GM23338 (cell line): ENCODE data around the gene DNAJC15. TPM values are rescaled to one million over a fixed set of nuclear protein-coding genes. Genes with fewer than 3 reads are reported as not detected.

ENCODE experiments used
- ATAC-seq: fragments of 200-7000 bp; cut with Tn5 transposase; 3 replicates; pipeline ENCODE4 v1.9.1; 2020
- DNase-seq: peaks from one replicate; pipeline ENCODE4 v3.0.0-alpha.2; 2015; ENCODE audit warnings: low spot score
- H2AFZ ChIP-seq: fragments of 200-600 bp; sonication (generic); 2 replicates; pipeline ENCODE4 v1.8.0; 2016; ENCODE audit warnings: antibody characterized with exemption, mild to moderate bottlenecking, moderate library complexity
- H3F3A ChIP-seq: fragments of 200-600 bp; sonication (generic); replicated peaks from 2 replicates; pipeline ENCODE4 v1.8.0; 2017; ENCODE audit warnings: antibody characterized with exemption, mixed run types, low read depth
- H3K27ac ChIP-seq: fragments of 200-600 bp; sonication (generic); 2 replicates; pipeline ENCODE4 v1.6.1; 2016; ENCODE audit warnings: low read depth
- H3K27me3 ChIP-seq: fragments of 200-600 bp; sonication (generic); 2 replicates; pipeline ENCODE4 v1.8.0; 2016; ENCODE audit warnings: mild to moderate bottlenecking, mixed run types, moderate library complexity; ENCODE audit not compliant: insufficient read depth
- H3K36me3 ChIP-seq: fragments of 200-600 bp; sonication (generic); 2 replicates; pipeline ENCODE4 v1.8.0; 2016; ENCODE audit warnings: mild to moderate bottlenecking; ENCODE audit not compliant: insufficient read depth
- H3K4me1 ChIP-seq: fragments of 200-600 bp; sonication (generic); 2 replicates; pipeline ENCODE4 v1.8.0; 2016; ENCODE audit warnings: mild to moderate bottlenecking, moderate library complexity; ENCODE audit not compliant: insufficient read depth
- H3K4me2 ChIP-seq: fragments of 200-600 bp; sonication (generic); 2 replicates; pipeline ENCODE4 v1.7.1; 2017; ENCODE audit warnings: mixed run types
- H3K4me3 ChIP-seq: fragments of 200-600 bp; sonication (generic); 2 replicates; pipeline ENCODE4 v1.6.1; 2016; ENCODE audit warnings: mixed run types
- H3K79me2 ChIP-seq: fragments of 200-600 bp; sonication (generic); replicated peaks from 2 replicates; pipeline ENCODE4 v1.8.0; 2017; ENCODE audit warnings: mild to moderate bottlenecking; ENCODE audit not compliant: insufficient read depth
- H3K9me2 ChIP-seq: fragments of 200-600 bp; sonication (generic); 2 replicates; pipeline ENCODE4 v1.8.0; 2017; ENCODE audit not compliant: insufficient read depth
- H4K20me1 ChIP-seq: fragments of 200-600 bp; sonication (generic); replicated peaks from 2 replicates; pipeline ENCODE4 v1.8.0; 2017; ENCODE audit warnings: mild to moderate bottlenecking; ENCODE audit not compliant: insufficient read depth
- H3K27ac Mint-ChIP-seq: 2 replicates; pipeline ENCODE4 v1.8.0; 2020; ENCODE audit warnings: inconsistent platforms, mild to moderate bottlenecking, moderate library complexity, mixed read lengths
- H3K27me3 Mint-ChIP-seq: 3 replicates; pipeline ENCODE4 v1.8.0; 2022; ENCODE audit warnings: low read depth, mild to moderate bottlenecking, moderate library complexity, mixed read lengths, inconsistent platforms; ENCODE audit not compliant: insufficient read depth, poor library complexity
- H3K36me3 Mint-ChIP-seq: 3 replicates; pipeline ENCODE4 v1.8.0; 2021; ENCODE audit warnings: low read depth, mild to moderate bottlenecking, inconsistent platforms, moderate library complexity, mixed read lengths
- H3K4me1 Mint-ChIP-seq: 3 replicates; pipeline ENCODE4 v1.8.0; 2020; ENCODE audit warnings: mild to moderate bottlenecking, inconsistent platforms, mixed read lengths
- H3K4me3 Mint-ChIP-seq: 3 replicates; pipeline ENCODE4 v1.8.0; 2021; ENCODE audit warnings: moderate library complexity, mild to moderate bottlenecking, inconsistent platforms, mixed read lengths
- H3K9me3 Mint-ChIP-seq: 3 replicates; pipeline ENCODE4 v1.8.0; 2020; ENCODE audit warnings: moderate library complexity, mild to moderate bottlenecking, inconsistent platforms, mixed read lengths
- ETS1 ChIP-seq: IDR thresholded peaks from 2 replicates; pipeline ENCODE4 v1.6.1; 2016; ENCODE audit warnings: antibody characterized with exemption
- EZH2phosphoT487 ChIP-seq: fragments of 200-600 bp; sonication (generic); IDR thresholded peaks from one replicate; pipeline ENCODE4 v1.8.1; 2018; ENCODE audit warnings: antibody characterized with exemption; ENCODE audit not compliant: unreplicated experiment
- JUNB ChIP-seq: IDR thresholded peaks from one replicate; pipeline ENCODE4 v1.6.1; 2016; ENCODE audit warnings: antibody characterized with exemption; ENCODE audit not compliant: unreplicated experiment
- NANOG ChIP-seq: IDR thresholded peaks from 2 replicates; pipeline ENCODE4 v1.6.1; 2016; ENCODE audit warnings: antibody characterized with exemption, borderline replicate concordance
- POLR2AphosphoS5 ChIP-seq: IDR thresholded peaks from 2 replicates; pipeline ENCODE4 v1.6.1; 2016; ENCODE audit warnings: antibody characterized with exemption, low read depth
- STAT1 ChIP-seq: IDR thresholded peaks from one replicate; pipeline ENCODE4 v1.6.1; 2016; ENCODE audit warnings: antibody characterized with exemption; ENCODE audit not compliant: unreplicated experiment
- ZNF114 ChIP-seq: fragments of 250-450 bp; sonication (Bioruptor Pico); IDR thresholded peaks from 2 replicates; pipeline ENCODE4 v1.5.0; 2020; ENCODE audit warnings: mild to moderate bottlenecking, moderate library complexity
- ZNF331 ChIP-seq: fragments of 250-450 bp; sonication (Bioruptor Pico); IDR thresholded peaks from 2 replicates; pipeline ENCODE4 v1.5.0; 2020; ENCODE audit warnings: low read depth, mild to moderate bottlenecking, moderate library complexity
- ZNF462 ChIP-seq: fragments of 250-450 bp; sonication (Bioruptor Pico); IDR thresholded peaks from 2 replicates; pipeline ENCODE4 v1.5.0; 2020; ENCODE audit warnings: mild to moderate bottlenecking, moderate library complexity
- polyA plus RNA-seq: library from polyadenylated mRNA; unstranded; fragments of >200 nt; fragmentation: Nextera tagmentation; extraction: Ambion mirVana; gene quantifications from 2 replicates; pipeline ENCODE4 v1.2.1, GENCODE V29; 2016
- total RNA-seq: library from RNA; depleted of rRNA; stranded (reverse); fragments of >200 nt; shearing (Covaris generic); gene quantifications from 2 replicates; pipeline ENCODE4 v1.2.3, GENCODE V29; 2014

The DNAJC15 gene
- total and polyA plus RNA-seq, 2 experiments from 2014 or later = 11.4 to 80.4 TPM

- no peaks in the 10 kb centered on the region for H3K27me3 ChIP-seq
- no peaks in the 10 kb centered on the region for H3K79me2 ChIP-seq
- no peak overlapping the region for H2AFZ ChIP-seq
- H3K4me1 Mint-ChIP-seq = peaks cover 26% of the 10 kb centered on the region
- TF ChIP-seq ETS1 = no peak
- no peak for TF ChIP-seq JUNB
- TF ChIP-seq STAT1 = no peak
- no peak overlapping the region for H3K4me3 ChIP-seq
- no peak overlapping the region for H3K27ac ChIP-seq
- H3K4me1 ChIP-seq = peaks cover 23% of the 10 kb centered on the region
- no peak overlapping the region for H3K27ac Mint-ChIP-seq
- no peaks in the 10 kb centered on the region for H4K20me1 ChIP-seq
- 0 out of 2 replicates have a peak, but pooled peaks cover 5% of the 10 kb centered on the region for H3K9me2 ChIP-seq
- H3K27me3 Mint-ChIP-seq = peaks cover 8% of the 10 kb centered on the region
- H3K36me3 ChIP-seq = no peaks in the 10 kb centered on the region
- ATAC-seq = no peak
- no peaks in the 10 kb centered on the region for H3F3A ChIP-seq
- H3K4me3 Mint-ChIP-seq = no peak overlapping the region
- H3K36me3 Mint-ChIP-seq = no peaks in the 10 kb centered on the region
- no peak overlapping the region for H3K4me2 ChIP-seq
- no peaks in the 10 kb centered on the region for H3K9me3 Mint-ChIP-seq
- DNase-seq = no peak
Observed at GRCh38 chr13:42984691-42985090, 38.7 kb upstream of the DNAJC15 start.

GRCh38 chr13:42985312-42986175, 37.8 kb upstream of the DNAJC15 start:
- H3K4me1 Mint-ChIP-seq = peaks cover 26% of the 10 kb centered on the region
- DNase-seq = no peak
- H3K9me3 Mint-ChIP-seq = no peaks in the 10 kb centered on the region
- TF ChIP-seq JUNB (no peak), ZNF331 (no peak), STAT1 (no peak), ETS1 (no peak), ZNF462 (CRISPR knock-in tag) (no peak), POLR2AphosphoS5 (no peak), ZNF114 (no peak), EZH2phosphoT487 (no peak), NANOG (no peak)

More at GRCh38 chr13:42985312-42986175, 37.8 kb upstream of the DNAJC15 start:
- H3K27ac ChIP-seq = no peak overlapping the region
- H3K4me1 ChIP-seq = peaks cover 22% of the 10 kb centered on the region
- no peak overlapping the region for H3K4me3 ChIP-seq
- 0 out of 2 replicates have a peak overlapping the region, but pooled peaks have one; percentile 29 for H3K4me2 ChIP-seq
- no peak overlapping the region for H3K27ac Mint-ChIP-seq
- H3K27me3 ChIP-seq = peaks cover 1% of the 10 kb centered on the region; the same call in 1 of the 2 replicates
- H3K36me3 Mint-ChIP-seq = no peaks in the 10 kb centered on the region
- H3K9me2 ChIP-seq = 0 out of 2 replicates have a peak, but pooled peaks cover 5% of the 10 kb centered on the region
- no peaks in the 10 kb centered on the region for H4K20me1 ChIP-seq
- peak overlapping the region; percentile 15; the same call in 1 of the 2 replicates for H2AFZ ChIP-seq
- no peaks in the 10 kb centered on the region for H3K36me3 ChIP-seq
- peaks cover 8% of the 10 kb centered on the region for H3K27me3 Mint-ChIP-seq
- ATAC-seq = peak; percentile 50
- H3K4me3 Mint-ChIP-seq = no peak overlapping the region
- H3F3A ChIP-seq = no peaks in the 10 kb centered on the region
- H3K79me2 ChIP-seq = no peaks in the 10 kb centered on the region
